ENCODE measurements around the gene MECP2.

The MECP2 gene

DNA sequence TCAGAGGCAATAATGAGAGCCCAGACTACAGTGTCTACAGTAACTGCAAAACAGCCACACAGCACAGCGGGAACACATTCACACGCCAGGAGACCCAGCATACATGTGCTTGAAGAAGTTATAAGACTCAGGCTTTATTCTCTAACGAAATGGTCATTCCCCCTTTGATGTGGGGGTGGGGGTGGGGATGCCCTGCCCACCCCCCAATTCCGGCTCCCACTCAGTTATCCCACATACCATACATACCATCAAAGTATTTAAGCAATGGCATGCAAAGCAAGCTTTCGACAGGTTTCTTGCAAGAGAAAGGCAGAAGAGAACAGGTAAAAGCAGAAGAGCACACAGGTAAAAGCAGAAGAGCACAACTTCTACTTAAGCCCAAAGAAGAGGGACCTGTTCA is 3.6 kb downstream of the MECP2 start:
- H3K4me1 Mint-ChIP-seq, result peaks cover 47% of the 10 kb centered on the region
- peak overlapping the region; percentile 37 for H3K27ac Mint-ChIP-seq

DNA sequence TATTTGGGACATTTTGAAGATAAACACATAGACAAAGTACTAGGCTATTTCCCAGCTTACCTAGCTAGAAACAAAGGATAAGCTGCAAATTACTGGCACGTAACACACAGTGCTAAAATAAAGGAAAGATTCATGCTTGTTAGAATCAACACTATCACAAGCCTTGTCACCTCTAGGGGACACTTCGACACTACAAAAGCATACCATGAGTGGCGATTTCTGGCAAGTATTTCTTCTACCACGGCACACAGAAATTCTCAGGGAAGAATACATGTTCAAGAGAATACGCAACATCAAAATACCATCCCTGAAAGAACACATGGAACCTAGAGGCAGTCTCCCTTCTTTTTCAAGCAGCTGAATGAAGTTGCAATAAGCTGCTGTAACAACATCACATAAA is 5.1 kb downstream of the MECP2 start:
- Mint-ChIP-seq H3K27ac (no peak overlapping the region), H3K4me3 (no peak overlapping the region), H3K4me1 (peaks cover 40% of the 10 kb centered on the region), H3K27me3 (no peaks in the 10 kb centered on the region), H3K9me3 (no peaks in the 10 kb centered on the region), H3K36me3 (peaks cover 14% of the 10 kb centered on the region)
- ATAC-seq, result no peak

More for the DNA sequence above, 3.6 kb downstream of the MECP2 start:
- Mint-ChIP-seq H3K4me3 (peak overlapping the region; percentile 47), H3K27me3 (no peaks in the 10 kb centered on the region), H3K36me3 (peaks cover 14% of the 10 kb centered on the region), H3K9me3 (no peaks in the 10 kb centered on the region)
- ATAC-seq, result no peak

DNA sequence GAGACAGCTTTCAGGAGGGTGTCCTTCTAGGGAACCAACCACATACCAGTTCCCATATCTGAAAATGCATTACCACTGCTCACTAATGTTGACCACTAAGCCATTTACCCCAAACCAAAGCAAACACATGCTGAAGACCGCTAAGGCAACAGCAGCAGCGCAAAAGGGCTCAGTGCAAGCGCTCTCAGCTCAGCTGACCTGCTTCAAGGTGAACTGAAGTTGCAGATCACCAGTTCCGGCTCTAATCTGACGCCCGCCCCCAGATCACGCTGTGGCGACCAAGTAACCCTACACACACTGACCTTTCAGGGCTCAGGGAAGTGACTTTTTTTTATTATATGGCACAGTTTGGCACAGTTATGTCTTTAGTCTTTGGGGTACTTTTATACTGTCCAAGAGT is 5.8 kb downstream of the MECP2 start:
- H3K4me3 Mint-ChIP-seq, result no peak overlapping the region
- peak; percentile 60 for ATAC-seq
- H3K4me1 Mint-ChIP-seq, result peaks cover 40% of the 10 kb centered on the region
- no peak overlapping the region for H3K27ac Mint-ChIP-seq
- H3K27me3 Mint-ChIP-seq, result no peaks in the 10 kb centered on the region
- H3K9me3 Mint-ChIP-seq, result no peaks in the 10 kb centered on the region
- H3K36me3 Mint-ChIP-seq, result peaks cover 14% of the 10 kb centered on the region

GRCh38 chrX:154090731-154091130 is 6.8 kb downstream of the MECP2 start:
- Mint-ChIP-seq H3K27ac (no peak overlapping the region), H3K4me3 (no peak overlapping the region), H3K4me1 (peaks cover 34% of the 10 kb centered on the region), H3K36me3 (peaks cover 7% of the 10 kb centered on the region), H3K27me3 (no peaks in the 10 kb centered on the region), H3K9me3 (no peaks in the 10 kb centered on the region)
- ATAC-seq, result no peak

- Mint-ChIP-seq H3K36me3 (peaks cover 19% of the 10 kb centered on the region), H3K27me3 (no peaks in the 10 kb centered on the region), H3K9me3 (no peaks in the 10 kb centered on the region), H3K27ac (peak overlapping the region; percentile 78), H3K4me3 (no peak overlapping the region), H3K4me1 (peaks cover 21% of the 10 kb centered on the region)
- ATAC-seq, result peak; percentile 72
Observed at GRCh38 chrX:154084449-154085300, 12.8 kb downstream of the MECP2 start.

GRCh38 chrX:154083126-154083517 is 14.4 kb downstream of the MECP2 start:
- Mint-ChIP-seq H3K4me3 (no peak overlapping the region), H3K27me3 (no peaks in the 10 kb centered on the region), H3K9me3 (no peaks in the 10 kb centered on the region), H3K27ac (peak overlapping the region; percentile 78), H3K36me3 (peaks cover 31% of the 10 kb centered on the region), H3K4me1 (peaks cover 27% of the 10 kb centered on the region)
- no peak for ATAC-seq

DNA sequence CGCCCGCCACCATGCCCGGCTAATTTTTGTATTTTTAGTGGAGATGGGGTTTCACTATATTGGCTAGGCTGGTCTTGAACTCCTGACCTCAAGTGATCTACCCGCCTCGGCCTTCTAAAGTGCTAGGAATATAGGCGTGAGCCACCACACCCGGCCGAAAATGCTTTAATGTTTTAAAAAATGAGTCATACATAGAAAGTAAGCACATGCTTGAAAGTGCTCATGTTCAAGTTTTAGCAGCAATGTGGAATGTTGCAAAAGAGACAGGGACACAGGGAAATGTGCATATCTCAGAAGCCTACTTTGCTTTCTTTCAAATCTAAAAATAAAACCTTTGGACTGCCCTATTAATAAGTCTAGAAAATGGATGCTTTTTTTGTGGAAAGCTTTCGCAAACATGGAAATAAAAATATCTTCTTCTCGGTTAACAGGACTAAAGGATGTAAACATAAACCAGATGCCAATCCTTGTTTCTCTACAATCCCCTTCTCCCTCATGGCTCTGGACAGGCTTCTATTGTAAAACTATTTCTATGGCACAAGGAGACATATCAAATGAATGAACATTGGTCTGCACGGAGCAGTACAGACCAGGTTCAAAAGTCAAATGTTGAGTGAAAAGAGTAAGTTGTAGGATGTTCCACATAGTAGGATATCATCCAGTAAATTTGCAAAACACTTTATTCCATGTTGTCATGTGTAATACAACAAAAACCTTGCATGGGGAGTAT is 15.0 kb downstream of the MECP2 start:
- no peaks in the 10 kb centered on the region for H3K27me3 Mint-ChIP-seq
- no peak overlapping the region for H3K4me3 Mint-ChIP-seq
- peak overlapping the region; percentile 78 for H3K27ac Mint-ChIP-seq
- H3K36me3 Mint-ChIP-seq, result peaks cover 31% of the 10 kb centered on the region
- no peaks in the 10 kb centered on the region for H3K9me3 Mint-ChIP-seq
- ATAC-seq, result no peak
- peaks cover 27% of the 10 kb centered on the region for H3K4me1 Mint-ChIP-seq

DNA sequence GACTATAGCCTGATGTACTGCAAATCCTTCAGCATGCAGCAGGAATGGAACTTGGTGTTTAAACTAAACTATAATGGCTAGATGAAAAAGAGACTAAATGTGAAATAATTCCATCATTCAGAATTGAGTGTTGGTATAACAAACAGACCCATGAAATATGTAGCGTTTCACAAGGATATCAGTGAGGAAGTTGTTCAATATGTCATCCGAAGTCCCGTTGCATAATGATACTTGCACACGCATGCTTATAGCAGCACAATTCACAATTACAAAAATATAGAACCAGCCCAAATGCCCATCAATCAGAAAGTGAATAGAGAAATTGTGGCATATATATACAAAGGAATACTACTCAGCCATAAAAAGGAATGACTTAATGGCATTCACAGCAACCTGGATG is 20.4 kb downstream of the MECP2 start:
- ATAC-seq, result no peak
- Mint-ChIP-seq H3K9me3 (no peaks in the 10 kb centered on the region), H3K4me1 (peaks cover 35% of the 10 kb centered on the region), H3K36me3 (peaks cover 19% of the 10 kb centered on the region), H3K27ac (no peak overlapping the region), H3K27me3 (no peaks in the 10 kb centered on the region), H3K4me3 (no peak overlapping the region)

GRCh38 chrX:154074199-154074598 is 23.3 kb downstream of the MECP2 start:
- Mint-ChIP-seq H3K4me3 (no peak overlapping the region), H3K4me1 (peaks cover 31% of the 10 kb centered on the region), H3K27me3 (no peaks in the 10 kb centered on the region), H3K9me3 (no peaks in the 10 kb centered on the region), H3K36me3 (peaks cover 17% of the 10 kb centered on the region), H3K27ac (no peak overlapping the region)
- no peak for ATAC-seq

- no peak overlapping the region for H3K4me3 Mint-ChIP-seq
- no peak overlapping the region for H3K27ac Mint-ChIP-seq
- peaks cover 30% of the 10 kb centered on the region for H3K4me1 Mint-ChIP-seq
- no peak for ATAC-seq
- no peaks in the 10 kb centered on the region for H3K9me3 Mint-ChIP-seq
- H3K36me3 Mint-ChIP-seq, result peaks cover 8% of the 10 kb centered on the region
- H3K27me3 Mint-ChIP-seq, result no peaks in the 10 kb centered on the region
Observed at GRCh38 chrX:154072192-154072591, 25.3 kb downstream of the MECP2 start.

- Mint-ChIP-seq H3K9me3 (no peaks in the 10 kb centered on the region), H3K27ac (no peak overlapping the region), H3K4me1 (peaks cover 24% of the 10 kb centered on the region), H3K36me3 (no peaks in the 10 kb centered on the region), H3K27me3 (no peaks in the 10 kb centered on the region), H3K4me3 (no peak overlapping the region)
- no peak for ATAC-seq
Observed at GRCh38 chrX:154068560-154068959, 29.0 kb downstream of the MECP2 start.

GRCh38 chrX:154064637-154065435 is 32.7 kb downstream of the MECP2 start:
- Mint-ChIP-seq H3K4me1 (peaks cover 47% of the 10 kb centered on the region), H3K27ac (peak overlapping the region; percentile 80)

GRCh38 chrX:154063234-154063633 is 34.3 kb downstream of the MECP2 start:
- H3K9me3 Mint-ChIP-seq, result no peaks in the 10 kb centered on the region
- peaks cover 29% of the 10 kb centered on the region for H3K36me3 Mint-ChIP-seq
- H3K27me3 Mint-ChIP-seq, result no peaks in the 10 kb centered on the region
- H3K27ac Mint-ChIP-seq, result peak overlapping the region; percentile 80
- no peak overlapping the region for H3K4me3 Mint-ChIP-seq
- H3K4me1 Mint-ChIP-seq, result peaks cover 60% of the 10 kb centered on the region
- peak; percentile 31 for ATAC-seq

More at GRCh38 chrX:154064637-154065435, 32.7 kb downstream of the MECP2 start:
- Mint-ChIP-seq H3K4me3 (no peak overlapping the region), H3K27me3 (no peaks in the 10 kb centered on the region), H3K9me3 (no peaks in the 10 kb centered on the region), H3K36me3 (peaks cover 17% of the 10 kb centered on the region)
- ATAC-seq, result no peak

DNA sequence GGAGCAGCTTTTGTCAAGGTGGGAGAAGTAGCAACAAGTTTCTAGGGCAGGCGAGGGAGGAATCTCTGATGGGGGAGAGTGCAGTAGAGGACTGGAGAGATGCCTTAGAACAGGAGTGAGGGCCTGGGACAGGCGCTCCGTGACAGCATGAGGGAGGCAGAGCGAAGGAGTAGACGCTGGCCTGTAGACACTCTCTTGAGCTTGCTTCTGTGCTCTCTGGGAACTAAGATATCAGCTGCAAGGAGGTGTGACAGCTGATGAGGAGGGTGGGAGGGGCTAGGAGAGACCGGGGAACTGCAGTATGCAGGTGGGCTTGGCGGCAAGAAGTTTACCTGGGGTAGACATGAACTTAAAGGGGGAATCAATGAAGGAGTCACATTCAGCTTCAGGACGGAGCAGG is 35.7 kb downstream of the MECP2 start:
- Mint-ChIP-seq H3K36me3 (peaks cover 31% of the 10 kb centered on the region), H3K9me3 (no peaks in the 10 kb centered on the region), H3K4me3 (no peak overlapping the region), H3K4me1 (peaks cover 70% of the 10 kb centered on the region), H3K27ac (peak overlapping the region; percentile 61), H3K27me3 (no peaks in the 10 kb centered on the region)
- no peak for ATAC-seq

- Mint-ChIP-seq H3K9me3 (no peaks in the 10 kb centered on the region), H3K36me3 (peaks cover 31% of the 10 kb centered on the region), H3K27me3 (no peaks in the 10 kb centered on the region), H3K4me1 (peaks cover 64% of the 10 kb centered on the region), H3K27ac (no peak overlapping the region), H3K4me3 (no peak overlapping the region)
- no peak for ATAC-seq
Observed at GRCh38 chrX:154059729-154060245, 37.7 kb downstream of the MECP2 start.
